Parathyroid adenoma (tissue), 2 donors: Measurements from ENCODE around the gene CAMK1D.
"Not testable (repeated sequence)": the region's sequence is repeated elsewhere in the genome, so short reads cannot be mapped to it uniquely, and the experiment has no call there.

Experiments used
- H2AFZ ChIP-seq: fragments of 300-600 bp; sonication (generic); one replicate; pipeline ENCODE4 v1.7.0; 2017; ENCODE audit warnings: antibody characterized with exemption, mild to moderate bottlenecking
- H3K27ac ChIP-seq: fragments of 300-600 bp; sonication (generic); one replicate; pipeline ENCODE4 v1.7.0; 2017
- H3K27me3 ChIP-seq: fragments of 300-600 bp; sonication (generic); one replicate; pipeline ENCODE4 v1.7.0; 2017; ENCODE audit warnings: low read length; ENCODE audit not compliant: control insufficient read depth, insufficient read depth
- H3K36me3 ChIP-seq: fragments of 300-600 bp; sonication (generic); one replicate; pipeline ENCODE4 v1.7.0; 2017; ENCODE audit warnings: low read length; ENCODE audit not compliant: control insufficient read depth, insufficient read depth
- H3K4me1 ChIP-seq: fragments of 300-600 bp; sonication (generic); one replicate; pipeline ENCODE4 v1.7.0; 2017; ENCODE audit warnings: control low read depth
- H3K4me2 ChIP-seq: fragments of 300-600 bp; sonication (generic); one replicate; pipeline ENCODE4 v1.7.0; 2017; ENCODE audit warnings: low read length
- H3K4me3 ChIP-seq: fragments of 300-600 bp; sonication (generic); one replicate; pipeline ENCODE4 v1.7.0; 2017; ENCODE audit warnings: low read depth, low read length
- H3K79me2 ChIP-seq: fragments of 300-600 bp; sonication (generic); one replicate; pipeline ENCODE4 v1.7.0; 2017; ENCODE audit warnings: control low read depth
- H3K9ac ChIP-seq: fragments of 300-600 bp; sonication (generic); one replicate; pipeline ENCODE4 v1.7.0; 2017; ENCODE audit warnings: mild to moderate bottlenecking
- H3K9me3 ChIP-seq: fragments of 300-600 bp; sonication (generic); one replicate; pipeline ENCODE4 v1.7.0; 2017; ENCODE audit warnings: low read length; ENCODE audit not compliant: control insufficient read depth
- CTCF ChIP-seq: fragments of 300-600 bp; sonication (generic); IDR thresholded peaks from one replicate; pipeline ENCODE4 v1.7.0; 2017; ENCODE audit warnings: antibody characterized with exemption, mild to moderate bottlenecking
- donor health status: primary hyperparathyroidism.

CAMK1D gene

GRCh38 chr10:12324530-12324929 lies 24.8 kb upstream of the CAMK1D start:
- Histone ChIP-seq H2AFZ (no peak overlapping the region), H3K4me3 (no peak overlapping the region), H3K9ac (no peak overlapping the region), H3K36me3 (no peaks in the 10 kb centered on the region), H3K4me2 (no peak overlapping the region), H3K27me3 (no peaks in the 10 kb centered on the region), H3K79me2 (no peaks in the 10 kb centered on the region), H3K27ac (no peak overlapping the region), H3K4me1 (no peaks in the 10 kb centered on the region), H3K9me3 (no peaks in the 10 kb centered on the region)
- TF ChIP-seq CTCF = no peak

GRCh38 chr10:12327074-12327473 lies 22.3 kb upstream of the CAMK1D start:
- H3K9me3 ChIP-seq = no peaks in the 10 kb centered on the region
- H2AFZ ChIP-seq = no peak overlapping the region
- no peak overlapping the region for H3K9ac ChIP-seq
- no peak overlapping the region for H3K4me3 ChIP-seq
- H3K27me3 ChIP-seq = no peaks in the 10 kb centered on the region
- no peaks in the 10 kb centered on the region for H3K36me3 ChIP-seq
- no peaks in the 10 kb centered on the region for H3K4me1 ChIP-seq
- TF ChIP-seq CTCF = no peak
- no peak overlapping the region for H3K27ac ChIP-seq
- no peaks in the 10 kb centered on the region for H3K79me2 ChIP-seq
- no peak overlapping the region for H3K4me2 ChIP-seq

DNA sequence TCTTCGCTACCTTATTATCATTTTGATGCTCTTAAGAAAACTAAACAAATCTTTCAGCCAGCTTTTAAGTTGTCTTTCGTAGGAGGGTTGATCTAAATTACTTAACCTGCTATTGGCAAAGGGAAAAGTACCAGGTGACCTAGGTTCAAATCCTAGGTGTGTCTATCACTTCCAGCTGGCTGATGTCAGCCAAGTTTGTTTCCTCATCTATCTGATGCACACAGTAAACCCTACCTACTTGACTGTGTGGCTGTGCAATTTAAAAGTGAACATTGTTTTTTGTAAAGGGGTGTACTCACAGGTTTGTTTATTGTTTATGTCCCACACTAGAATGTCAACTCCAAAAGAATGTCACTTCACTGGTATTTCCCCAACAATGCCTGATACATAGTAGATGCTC lies 21.9 kb upstream of the CAMK1D start:
- no peaks in the 10 kb centered on the region for H3K4me1 ChIP-seq
- H3K36me3 ChIP-seq = no peaks in the 10 kb centered on the region
- no peak overlapping the region for H2AFZ ChIP-seq
- no peak overlapping the region for H3K9ac ChIP-seq
- H3K9me3 ChIP-seq = no peaks in the 10 kb centered on the region
- no peak for TF ChIP-seq CTCF
- H3K79me2 ChIP-seq = no peaks in the 10 kb centered on the region
- no peaks in the 10 kb centered on the region for H3K27me3 ChIP-seq
- no peak overlapping the region for H3K27ac ChIP-seq
- H3K4me3 ChIP-seq = no peak overlapping the region
- no peak overlapping the region for H3K4me2 ChIP-seq

DNA sequence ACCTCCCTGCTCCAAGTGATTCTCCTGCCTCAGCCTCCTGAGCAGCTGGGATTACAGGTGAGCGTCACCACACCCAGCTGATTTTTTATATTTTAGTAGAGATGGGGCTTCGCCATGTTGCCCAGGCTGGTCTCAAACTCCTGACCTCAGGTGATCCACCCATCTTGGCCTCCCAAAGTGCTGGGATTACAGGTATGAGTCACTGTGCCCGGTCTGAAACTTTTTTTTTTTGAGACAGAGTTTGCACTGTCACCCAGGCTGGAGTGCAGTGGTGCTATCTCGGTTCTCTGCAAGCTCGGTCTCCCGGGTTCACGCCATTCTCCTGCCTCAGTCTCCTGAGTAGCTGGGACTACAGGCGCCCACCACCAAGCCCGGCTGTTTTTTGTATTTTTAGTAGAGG lies 21.0 kb upstream of the CAMK1D start:
- not testable (repeated sequence) for H3K9ac ChIP-seq, H3K79me2 ChIP-seq, H3K4me3 ChIP-seq, H3K27me3 ChIP-seq, H2AFZ ChIP-seq, H3K4me1 ChIP-seq, H3K27ac ChIP-seq, H3K36me3 ChIP-seq, H3K4me2 ChIP-seq, H3K9me3 ChIP-seq

- Histone ChIP-seq H3K4me2 (no peak overlapping the region), H3K27ac (no peak overlapping the region), H3K27me3 (no peaks in the 10 kb centered on the region), H3K9me3 (no peaks in the 10 kb centered on the region), H3K9ac (no peak overlapping the region), H3K36me3 (no peaks in the 10 kb centered on the region), H2AFZ (no peak overlapping the region), H3K4me1 (no peaks in the 10 kb centered on the region), H3K4me3 (no peak overlapping the region), H3K79me2 (no peaks in the 10 kb centered on the region)
- no peak for TF ChIP-seq CTCF
These were observed 16.6 kb upstream of the CAMK1D start for GRCh38 chr10:12332572-12333379.
